Frontal cortex (tissue), 4 donors: Measurements from ENCODE around the gene NR2C2. TPM values are rescaled to one million over a fixed set of nuclear protein-coding genes. Genes with fewer than 3 reads are reported as not detected.
"Not testable (repeated sequence)": the region's sequence is repeated elsewhere in the genome, so short reads cannot be mapped to it uniquely, and the experiment has no call there.

Experiments
- DNase-seq, 2 donors: peaks; one replicate each; pipeline ENCODE4 v3.0.0; 2012; ENCODE audit warnings: low spot score in 2 of 2
- FAIRE-seq: peaks from 2 replicates; lab custom pipeline; 2012; peaks lifted over from hg19 to GRCh38; lab: Jason Lieb, UNC
- total RNA-seq: library from RNA; depleted of rRNA; stranded (reverse); fragments of >200 nt; gene quantifications from one replicate; pipeline ENCODE4 v1.2.3, GENCODE V29; 2014
- donor health status: control.
- donor health status: control.
- donor health status: control.

NR2C2 gene
- total RNA-seq, 1 donor from 2014 or later = 59.5 TPM

- no peak for FAIRE-seq
- DNase-seq = no peak
Observed at GRCh38 chr3:14949126-14949525, 1.7 kb downstream of the NR2C2 start.

- no peak for DNase-seq
- no peak for FAIRE-seq
Observed at GRCh38 chr3:14950274-14950673, 2.9 kb downstream of the NR2C2 start.

GRCh38 chr3:14957153-14957552 lies 9.8 kb downstream of the NR2C2 start:
- DNase-seq (no peak), FAIRE-seq (no peak)

GRCh38 chr3:14957925-14958324 lies 10.5 kb downstream of the NR2C2 start:
- DNase-seq (no peak), FAIRE-seq (no peak)

GRCh38 chr3:14959359-14959943 lies 12.1 kb downstream of the NR2C2 start:
- no peak for DNase-seq
- FAIRE-seq = no peak

- FAIRE-seq = no peak
- DNase-seq = no peak
Observed at GRCh38 chr3:14962762-14963161, 15.4 kb downstream of the NR2C2 start.

- FAIRE-seq (no peak), DNase-seq (no peak)
Observed at GRCh38 chr3:14967285-14967684, 19.9 kb downstream of the NR2C2 start.

GRCh38 chr3:14969671-14970070 lies 22.3 kb downstream of the NR2C2 start:
- FAIRE-seq = no peak
- no peak for DNase-seq

- no peak for DNase-seq
- no peak for FAIRE-seq
Observed at GRCh38 chr3:14976317-14976716, 28.9 kb downstream of the NR2C2 start.

- DNase-seq (no peak), FAIRE-seq (no peak)
Observed at GRCh38 chr3:14980689-14981088, 33.3 kb downstream of the NR2C2 start.

- DNase-seq (no peak), FAIRE-seq (no peak)
Observed at GRCh38 chr3:14984581-14985113, 37.3 kb downstream of the NR2C2 start.

GRCh38 chr3:14988988-14989394 lies 41.6 kb downstream of the NR2C2 start:
- FAIRE-seq (no peak), DNase-seq (no peak)

- FAIRE-seq (no peak), DNase-seq (no peak)
Observed at GRCh38 chr3:14989943-14990779, 42.8 kb downstream of the NR2C2 start.

GRCh38 chr3:14990780-14991148 lies 43.4 kb downstream of the NR2C2 start:
- no peak for FAIRE-seq

GRCh38 chr3:14991151-14991742 lies 43.9 kb downstream of the NR2C2 start:
- DNase-seq = no peak

More at GRCh38 chr3:14990780-14991148, 43.4 kb downstream of the NR2C2 start:
- DNase-seq = no peak

GRCh38 chr3:14991818-14992612 lies 44.6 kb downstream of the NR2C2 start:
- DNase-seq (no peak), FAIRE-seq (no peak)

More at GRCh38 chr3:14991151-14991742, 43.9 kb downstream of the NR2C2 start:
- FAIRE-seq = no peak

GRCh38 chr3:14997941-14998340 lies 50.6 kb downstream of the NR2C2 start:
- FAIRE-seq = no peak

GRCh38 chr3:14999182-14999581 lies 51.8 kb downstream of the NR2C2 start:
- FAIRE-seq, DNase-seq: not testable (repeated sequence)

More at GRCh38 chr3:14997941-14998340, 50.6 kb downstream of the NR2C2 start:
- DNase-seq = no peak

GRCh38 chr3:15007681-15008141 lies 60.3 kb downstream of the NR2C2 start:
- peak in 1 of 2 donors; percentile 20 for DNase-seq
- FAIRE-seq = no peak

- DNase-seq = no peak
- FAIRE-seq = no peak
Observed at GRCh38 chr3:15009167-15009566, 61.8 kb downstream of the NR2C2 start.
